Peyer's patch (tissue), 4 donors: ENCODE data around the gene TSPEAR. TPM values are rescaled to one million over a fixed set of nuclear protein-coding genes. Genes with fewer than 3 reads are reported as not detected.
A peak's percentile ranks its signal among the peaks of the same experiment; 100 is the strongest.

Experiments
- DNase-seq, 3 donors: peaks; one replicate each; pipeline ENCODE4 v3.0.0-alpha.2; 2017 to 2019
- H3K27ac ChIP-seq, 4 donors: fragments of 200-600 bp; sonication (generic); one replicate each; pipeline ENCODE4 v1.5.1; 2016 to 2019
- H3K27me3 ChIP-seq, 2 donors: fragments of 200-600 bp; sonication (generic); one replicate each; pipeline ENCODE4 v1.5.1; 2019
- H3K36me3 ChIP-seq, 3 donors: fragments of 200-600 bp; sonication (generic); one replicate each; pipeline ENCODE4 v1.5.1; 2016 to 2019
- H3K4me1 ChIP-seq, 4 donors: fragments of 200-600 bp; sonication (generic); one replicate each; pipeline ENCODE4 v1.5.1; 2016 to 2019
- H3K4me3 ChIP-seq, 4 donors: fragments of 200-600 bp; sonication (generic); 1 replicate in 3 of 4; 2 replicates in 1 of 4; pipeline ENCODE4 v1.5.1; 2016 to 2019; ENCODE audit warnings: mild to moderate bottlenecking in 1 of 4
- H3K9me3 ChIP-seq, 4 donors: fragments of 200-600 bp; sonication (generic); one replicate each; pipeline ENCODE4 v1.5.1; 2016 to 2019; ENCODE audit warnings: mild to moderate bottlenecking in 1 of 4
- CTCF ChIP-seq, 6 experiments: fragments of 450-650 bp in 4 of 6; fragments of 200-600 bp in 2 of 6; sonication (generic) in 1 of 6; IDR thresholded peaks; one replicate each; pipeline ENCODE4 v1.5.1; 2017 to 2019; ENCODE audit warnings: antibody characterized with exemption in 6 of 6, mild to moderate bottlenecking in 3 of 6, moderate library complexity in 1 of 6
- POLR2A ChIP-seq, 2 donors: fragments of 450-650 bp; IDR thresholded peaks; one replicate each; pipeline ENCODE4 v1.5.1; 2017; ENCODE audit warnings: antibody characterized with exemption in 2 of 2, mild to moderate bottlenecking in 2 of 2, moderate library complexity in 2 of 2
- total RNA-seq, 4 donors: library from RNA; depleted of rRNA; stranded (reverse); fragments of >200 nt; gene quantifications; one replicate each; pipeline ENCODE4 v1.1.0, GENCODE V29; 2016

Gene TSPEAR
- total RNA-seq, 4 donors from 2014 or later = 0.47 TPM; not detected in 3

DNA sequence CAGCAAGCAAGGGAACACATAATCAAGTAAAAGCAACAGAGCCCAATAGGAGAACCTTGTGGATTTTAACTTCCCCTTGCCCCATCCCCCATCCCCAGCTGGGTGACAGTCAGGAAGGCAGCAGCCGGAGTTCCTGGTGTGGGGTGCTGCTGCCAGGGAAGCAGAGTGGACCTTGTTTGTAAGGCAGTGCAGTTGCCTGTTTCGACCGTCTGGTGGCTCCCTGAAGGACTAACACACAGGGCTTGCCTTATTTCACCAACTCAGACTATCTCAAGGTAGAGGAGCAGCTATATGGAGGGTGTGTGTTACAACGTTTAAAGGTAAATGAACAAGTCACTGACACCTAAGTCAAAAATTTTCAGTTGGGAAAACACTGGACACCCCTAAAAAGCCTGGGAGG lies 92.9 kb downstream of the TSPEAR start:
- peak in 2 of 3 donors; percentile 45 to 56 for DNase-seq
- H3K9me3 ChIP-seq = peaks cover 0 to 5% (median 2%) of the 10 kb centered on the region in 4 donors
- no peak overlapping the region for H3K4me3 ChIP-seq
- no peaks in the 10 kb centered on the region for H3K4me1 ChIP-seq
- H3K36me3 ChIP-seq = no peaks in the 10 kb centered on the region
- no peaks in the 10 kb centered on the region for H3K27me3 ChIP-seq
- peak overlapping the region; percentile 5 to 65 (median 44) for H3K27ac ChIP-seq
- TF ChIP-seq CTCF (IDR thresholded peaks at IDR 0.05) = peak in 3 of 6 experiments; percentile 22 to 41 (median 31)
- TF ChIP-seq POLR2A (IDR thresholded peaks at IDR 0.05) = no peak

DNA sequence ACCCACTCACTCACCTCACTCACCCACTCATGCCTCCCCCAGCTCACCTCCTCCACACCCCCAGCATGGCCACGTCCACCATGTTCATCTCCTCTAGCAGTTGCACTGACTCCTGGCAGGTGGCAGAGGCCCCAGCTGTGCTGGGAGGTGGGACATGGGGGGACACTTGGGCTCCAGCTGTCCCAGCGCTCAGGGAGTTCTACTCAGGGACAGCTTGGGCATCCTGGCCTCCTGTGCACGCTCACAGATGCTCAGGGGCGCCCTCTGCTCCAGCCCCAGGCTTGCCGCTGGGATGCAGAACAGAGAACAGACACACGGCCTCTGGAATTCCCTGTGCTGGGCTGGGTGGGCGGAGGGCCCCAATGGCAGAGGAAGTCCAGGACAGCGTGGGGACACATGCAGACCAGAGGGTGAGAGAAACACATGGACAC lies 94.3 kb downstream of the TSPEAR start:
- Histone ChIP-seq H3K36me3 (no peaks in the 10 kb centered on the region), H3K4me1 (no peaks in the 10 kb centered on the region), H3K27me3 (no peaks in the 10 kb centered on the region), H3K27ac (no peak overlapping the region), H3K4me3 (no peak overlapping the region), H3K9me3 (peaks cover 0 to 3% (median 0%) of the 10 kb centered on the region in 4 donors)
- no peak for DNase-seq
- TF ChIP-seq CTCF (IDR thresholded peaks at IDR 0.05) (no peak), POLR2A (IDR thresholded peaks at IDR 0.05) (no peak)

DNA sequence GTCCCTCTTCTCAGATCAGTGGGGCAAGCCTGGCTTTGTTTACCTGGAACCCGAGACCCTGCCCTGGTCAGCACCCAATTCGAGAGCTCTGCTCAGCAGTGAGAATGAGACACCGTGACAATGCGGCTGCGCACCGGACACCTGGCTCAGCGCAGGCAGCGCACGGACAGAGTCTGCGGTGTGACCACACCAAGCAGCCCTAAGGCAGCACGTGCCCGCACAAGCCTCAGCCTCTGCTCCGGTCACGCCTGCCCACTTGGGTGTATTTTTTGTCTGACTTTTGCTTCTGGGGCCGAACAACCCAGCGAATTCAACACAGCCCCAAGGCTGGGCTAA lies 94.8 kb downstream of the TSPEAR start:
- H3K4me1 ChIP-seq = no peaks in the 10 kb centered on the region
- TF ChIP-seq POLR2A (IDR thresholded peaks at IDR 0.05) (no peak), CTCF (IDR thresholded peaks at IDR 0.05) (no peak)
- no peak overlapping the region for H3K27ac ChIP-seq
- H3K9me3 ChIP-seq = peaks cover 0 to 7% (median 0%) of the 10 kb centered on the region in 4 donors
- H3K4me3 ChIP-seq = no peak overlapping the region
- no peaks in the 10 kb centered on the region for H3K27me3 ChIP-seq
- no peak for DNase-seq
- no peaks in the 10 kb centered on the region for H3K36me3 ChIP-seq

GRCh38 chr21:44615911-44616590 lies 95.3 kb downstream of the TSPEAR start:
- peak in 2 of 3 donors; percentile 36 to 40 for DNase-seq
- TF ChIP-seq CTCF (IDR thresholded peaks at IDR 0.05) (no peak), POLR2A (IDR thresholded peaks at IDR 0.05) (no peak)
- H3K27me3 ChIP-seq = no peaks in the 10 kb centered on the region

GRCh38 chr21:44615466-44615865 lies 95.9 kb downstream of the TSPEAR start:
- DNase-seq = no peak
- H3K27me3 ChIP-seq = no peaks in the 10 kb centered on the region
- no peak overlapping the region for H3K27ac ChIP-seq
- TF ChIP-seq CTCF (IDR thresholded peaks at IDR 0.05) (no peak), POLR2A (IDR thresholded peaks at IDR 0.05) (no peak)
- no peaks in the 10 kb centered on the region for H3K4me1 ChIP-seq
- H3K4me3 ChIP-seq = no peak overlapping the region
- peaks cover 0 to 9% (median 0%) of the 10 kb centered on the region in 4 donors for H3K9me3 ChIP-seq
- no peaks in the 10 kb centered on the region for H3K36me3 ChIP-seq

More at GRCh38 chr21:44615911-44616590, 95.3 kb downstream of the TSPEAR start:
- no peaks in the 10 kb centered on the region for H3K36me3 ChIP-seq
- H3K9me3 ChIP-seq = peaks cover 0 to 10% (median 0%) of the 10 kb centered on the region in 4 donors
- H3K4me3 ChIP-seq = no peak overlapping the region
- H3K4me1 ChIP-seq = no peaks in the 10 kb centered on the region
- no peak overlapping the region for H3K27ac ChIP-seq
